ENCODE measurements around the gene DIP2B.
"Not testable (repeated sequence)": the region's sequence is repeated elsewhere in the genome, so short reads cannot be mapped to it uniquely, and the experiment has no call there.

DIP2B gene

GRCh38 chr12:50521781-50522180, 17.0 kb downstream of the DIP2B start:
- not testable (repeated sequence) for DNase-seq

GRCh38 chr12:50523772-50524171, 19.0 kb downstream of the DIP2B start:
- DNase-seq, result no peak

- DNase-seq, result no peak
Measured at GRCh38 chr12:50524621-50525020, 19.8 kb downstream of the DIP2B start.

- no peak for DNase-seq
Measured at GRCh38 chr12:50525422-50525821, 20.6 kb downstream of the DIP2B start.

GRCh38 chr12:50527359-50527726, 22.6 kb downstream of the DIP2B start:
- no peak for DNase-seq

GRCh38 chr12:50528800-50529199, 24.0 kb downstream of the DIP2B start:
- no peak for DNase-seq

- no peak for DNase-seq
Measured at GRCh38 chr12:50529345-50529744, 24.6 kb downstream of the DIP2B start.

GRCh38 chr12:50530532-50530931, 25.7 kb downstream of the DIP2B start:
- DNase-seq, result no peak

- DNase-seq, result no peak
Measured at GRCh38 chr12:50533203-50533584, 28.4 kb downstream of the DIP2B start.

- no peak for DNase-seq
Measured at GRCh38 chr12:50533971-50534370, 29.2 kb downstream of the DIP2B start.

GRCh38 chr12:50536831-50537537, 32.2 kb downstream of the DIP2B start:
- DNase-seq, result no peak

- no peak for DNase-seq
Measured at GRCh38 chr12:50537538-50537919, 32.7 kb downstream of the DIP2B start.

GRCh38 chr12:50538182-50538581, 33.4 kb downstream of the DIP2B start:
- DNase-seq, result no peak

- DNase-seq, result no peak
Measured at GRCh38 chr12:50541139-50541538, 36.4 kb downstream of the DIP2B start.

GRCh38 chr12:50542448-50542847, 37.7 kb downstream of the DIP2B start:
- DNase-seq, result no peak

- not testable (repeated sequence) for DNase-seq
Measured at GRCh38 chr12:50543188-50543587, 38.4 kb downstream of the DIP2B start.

GRCh38 chr12:50545213-50545612, 40.4 kb downstream of the DIP2B start:
- no peak for DNase-seq

- no peak for DNase-seq
Measured at GRCh38 chr12:50545786-50546185, 41.0 kb downstream of the DIP2B start.

- no peak for DNase-seq
Measured at GRCh38 chr12:50546441-50547318, 41.9 kb downstream of the DIP2B start.

- no peak for DNase-seq
Measured at GRCh38 chr12:50547742-50548141, 43.0 kb downstream of the DIP2B start.

GRCh38 chr12:50549885-50550284, 45.1 kb downstream of the DIP2B start:
- DNase-seq, result no peak

GRCh38 chr12:50550530-50551223, 45.9 kb downstream of the DIP2B start:
- no peak for DNase-seq

GRCh38 chr12:50551866-50552265, 47.1 kb downstream of the DIP2B start:
- no peak for DNase-seq

GRCh38 chr12:50554651-50555050, 49.9 kb downstream of the DIP2B start:
- no peak for DNase-seq
